Parathyroid adenoma (tissue), 2 donors: ENCODE results near the gene RNF31.

Experiments
- H2AFZ ChIP-seq: fragments of 300-600 bp; sonication (generic); one replicate; pipeline ENCODE4 v1.7.0; 2017; ENCODE audit warnings: antibody characterized with exemption, mild to moderate bottlenecking
- H3K27ac ChIP-seq: fragments of 300-600 bp; sonication (generic); one replicate; pipeline ENCODE4 v1.7.0; 2017
- H3K27me3 ChIP-seq: fragments of 300-600 bp; sonication (generic); one replicate; pipeline ENCODE4 v1.7.0; 2017; ENCODE audit warnings: low read length; ENCODE audit not compliant: control insufficient read depth, insufficient read depth
- H3K36me3 ChIP-seq: fragments of 300-600 bp; sonication (generic); one replicate; pipeline ENCODE4 v1.7.0; 2017; ENCODE audit warnings: low read length; ENCODE audit not compliant: control insufficient read depth, insufficient read depth
- H3K4me1 ChIP-seq: fragments of 300-600 bp; sonication (generic); one replicate; pipeline ENCODE4 v1.7.0; 2017; ENCODE audit warnings: control low read depth
- H3K4me2 ChIP-seq: fragments of 300-600 bp; sonication (generic); one replicate; pipeline ENCODE4 v1.7.0; 2017; ENCODE audit warnings: low read length
- H3K4me3 ChIP-seq: fragments of 300-600 bp; sonication (generic); one replicate; pipeline ENCODE4 v1.7.0; 2017; ENCODE audit warnings: low read depth, low read length
- H3K79me2 ChIP-seq: fragments of 300-600 bp; sonication (generic); one replicate; pipeline ENCODE4 v1.7.0; 2017; ENCODE audit warnings: control low read depth
- H3K9ac ChIP-seq: fragments of 300-600 bp; sonication (generic); one replicate; pipeline ENCODE4 v1.7.0; 2017; ENCODE audit warnings: mild to moderate bottlenecking
- H3K9me3 ChIP-seq: fragments of 300-600 bp; sonication (generic); one replicate; pipeline ENCODE4 v1.7.0; 2017; ENCODE audit warnings: low read length; ENCODE audit not compliant: control insufficient read depth
- CTCF ChIP-seq: fragments of 300-600 bp; sonication (generic); IDR thresholded peaks from one replicate; pipeline ENCODE4 v1.7.0; 2017; ENCODE audit warnings: antibody characterized with exemption, mild to moderate bottlenecking
- donor health status: primary hyperparathyroidism.

The RNF31 gene

GRCh38 chr14:24150061-24150460, 2.8 kb downstream of the RNF31 start:
- no peak for TF ChIP-seq CTCF
- H3K27me3 ChIP-seq, result no peaks in the 10 kb centered on the region
- no peak overlapping the region for H3K27ac ChIP-seq
- no peak overlapping the region for H3K4me2 ChIP-seq
- H3K4me3 ChIP-seq, result no peak overlapping the region
- H3K79me2 ChIP-seq, result peaks cover 17% of the 10 kb centered on the region
- H3K9ac ChIP-seq, result no peak overlapping the region
- peaks cover 14% of the 10 kb centered on the region for H3K4me1 ChIP-seq
- H3K9me3 ChIP-seq, result no peaks in the 10 kb centered on the region
- no peaks in the 10 kb centered on the region for H3K36me3 ChIP-seq
- no peak overlapping the region for H2AFZ ChIP-seq

GRCh38 chr14:24150567-24150966, 3.3 kb downstream of the RNF31 start:
- Histone ChIP-seq H3K27ac (no peak overlapping the region), H2AFZ (no peak overlapping the region), H3K4me3 (no peak overlapping the region), H3K9me3 (no peaks in the 10 kb centered on the region), H3K9ac (no peak overlapping the region), H3K79me2 (peaks cover 17% of the 10 kb centered on the region), H3K27me3 (no peaks in the 10 kb centered on the region), H3K4me2 (no peak overlapping the region), H3K4me1 (peaks cover 12% of the 10 kb centered on the region), H3K36me3 (no peaks in the 10 kb centered on the region)
- no peak for TF ChIP-seq CTCF

GRCh38 chr14:24150993-24151392, 3.7 kb downstream of the RNF31 start:
- Histone ChIP-seq H3K9me3 (no peaks in the 10 kb centered on the region), H3K36me3 (no peaks in the 10 kb centered on the region), H3K4me3 (no peak overlapping the region), H3K27ac (no peak overlapping the region), H2AFZ (no peak overlapping the region), H3K9ac (no peak overlapping the region), H3K4me1 (peaks cover 7% of the 10 kb centered on the region), H3K27me3 (no peaks in the 10 kb centered on the region), H3K4me2 (no peak overlapping the region), H3K79me2 (peaks cover 17% of the 10 kb centered on the region)
- no peak for TF ChIP-seq CTCF

GRCh38 chr14:24151404-24152080, 4.2 kb downstream of the RNF31 start:
- Histone ChIP-seq H3K4me3 (no peak overlapping the region), H3K36me3 (no peaks in the 10 kb centered on the region), H3K4me2 (no peak overlapping the region), H3K9ac (no peak overlapping the region), H3K27ac (no peak overlapping the region), H3K9me3 (no peaks in the 10 kb centered on the region), H3K79me2 (peaks cover 17% of the 10 kb centered on the region), H2AFZ (no peak overlapping the region), H3K4me1 (peaks cover 6% of the 10 kb centered on the region), H3K27me3 (no peaks in the 10 kb centered on the region)
- no peak for TF ChIP-seq CTCF

GRCh38 chr14:24155100-24155499, 7.8 kb downstream of the RNF31 start:
- Histone ChIP-seq H3K4me2 (no peak overlapping the region), H3K79me2 (peaks cover 3% of the 10 kb centered on the region), H3K36me3 (no peaks in the 10 kb centered on the region), H3K9ac (no peak overlapping the region), H3K27me3 (no peaks in the 10 kb centered on the region), H3K4me3 (no peak overlapping the region), H2AFZ (no peak overlapping the region), H3K27ac (no peak overlapping the region), H3K4me1 (no peaks in the 10 kb centered on the region), H3K9me3 (no peaks in the 10 kb centered on the region)
- no peak for TF ChIP-seq CTCF
